ENCODE results near the gene MAD1L1. TPM values are rescaled to one million over a fixed set of nuclear protein-coding genes. Genes with fewer than 3 reads are reported as not detected.
A peak's percentile ranks its signal among the peaks of the same experiment; 100 is the strongest.

MAD1L1 gene
- total RNA-seq, 1 donor from 2014 or later: 54.0 TPM

DNA sequence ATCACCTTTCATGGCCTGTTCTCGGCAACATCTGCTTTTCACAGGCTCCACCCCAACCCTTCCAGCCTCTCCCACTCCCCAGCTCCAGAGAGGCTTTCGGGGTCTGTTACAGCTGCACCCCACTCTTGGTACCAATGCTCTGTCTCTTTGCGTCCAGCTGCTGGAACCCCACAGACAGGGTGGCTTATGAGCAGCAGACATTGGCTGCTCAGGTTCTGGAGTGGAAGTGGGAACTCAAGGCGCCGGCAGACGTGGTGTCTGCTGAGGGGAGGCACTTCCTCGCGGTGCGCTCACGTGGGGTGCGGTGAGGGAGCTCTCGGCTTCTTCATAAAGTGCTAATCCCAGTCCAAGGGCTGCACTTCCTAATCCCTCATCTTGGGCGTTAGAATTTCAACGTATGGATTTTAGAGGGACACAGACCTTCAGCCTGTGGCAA is 377.0 kb downstream of the MAD1L1 start:
- DNase-seq: no peak
- Mint-ChIP-seq H3K4me3 (no peak overlapping the region), H3K27ac (no peak overlapping the region), H3K36me3 (ENCODE audit: low read depth) (peaks cover 9% of the 10 kb centered on the region), H3K4me1 (peaks cover 12% of the 10 kb centered on the region), H3K9me3 (no peaks in the 10 kb centered on the region), H3K27me3 (no peaks in the 10 kb centered on the region)
- intact Hi-C loops (cut with micrococcal nuclease): no loop called here

- Mint-ChIP-seq H3K4me1 (peaks cover 12% of the 10 kb centered on the region), H3K27ac (no peak overlapping the region), H3K9me3 (no peaks in the 10 kb centered on the region), H3K27me3 (no peaks in the 10 kb centered on the region), H3K36me3 (ENCODE audit: low read depth) (peaks cover 9% of the 10 kb centered on the region), H3K4me3 (peak overlapping the region; percentile 11)
- intact Hi-C loops (cut with micrococcal nuclease): no loop called here
- no peak for DNase-seq
Measured at GRCh38 chr7:1854866-1855724, 377.6 kb downstream of the MAD1L1 start.

DNA sequence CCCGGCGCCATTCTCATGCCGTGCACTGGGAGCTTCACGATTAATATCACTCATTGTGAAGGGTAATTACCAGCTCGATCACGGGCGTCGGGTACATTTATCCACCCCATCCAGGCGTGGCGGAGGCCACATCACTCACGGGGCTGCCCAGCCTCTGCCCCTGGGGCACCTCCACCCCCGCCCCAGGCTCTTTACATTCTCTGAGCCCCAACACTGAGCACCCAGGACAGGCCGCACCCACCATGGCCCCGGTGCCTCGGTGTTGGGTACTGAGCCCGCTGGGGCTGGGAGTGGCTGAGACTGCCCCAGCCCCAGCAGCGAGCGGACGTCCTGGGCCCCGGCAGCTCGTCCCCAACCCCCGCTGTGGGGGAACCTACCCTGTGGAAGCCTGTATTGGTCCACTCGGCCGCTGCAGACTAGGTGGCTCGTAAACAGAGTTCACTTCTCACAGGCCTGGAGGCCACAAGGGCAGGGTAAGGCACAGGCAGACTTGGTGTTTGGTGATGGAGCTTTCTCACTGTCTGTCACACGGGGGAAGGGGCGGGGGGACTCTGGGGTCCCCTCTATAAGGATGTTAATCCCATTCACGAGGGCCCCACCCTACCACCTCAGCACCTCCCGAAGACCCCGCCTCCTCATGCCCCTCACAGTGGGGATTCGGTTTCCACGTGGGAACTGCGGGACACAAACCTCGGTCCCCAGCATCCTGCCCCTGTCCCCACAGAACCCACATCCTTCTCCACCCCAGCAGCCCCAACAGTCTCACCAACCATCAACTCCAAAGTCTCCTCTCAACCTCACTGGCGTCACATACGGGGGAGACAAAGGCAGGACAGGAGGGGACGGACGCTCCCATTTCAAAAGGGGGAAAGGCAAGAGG is 378.5 kb downstream of the MAD1L1 start:
- Mint-ChIP-seq H3K4me1 (peaks cover 12% of the 10 kb centered on the region), H3K36me3 (ENCODE audit: low read depth) (peaks cover 9% of the 10 kb centered on the region), H3K9me3 (no peaks in the 10 kb centered on the region), H3K27ac (no peak overlapping the region), H3K27me3 (no peaks in the 10 kb centered on the region), H3K4me3 (peak overlapping the region; percentile 11)
- intact Hi-C loops (cut with micrococcal nuclease): no loop called here
- peak; percentile 70 for DNase-seq

DNA sequence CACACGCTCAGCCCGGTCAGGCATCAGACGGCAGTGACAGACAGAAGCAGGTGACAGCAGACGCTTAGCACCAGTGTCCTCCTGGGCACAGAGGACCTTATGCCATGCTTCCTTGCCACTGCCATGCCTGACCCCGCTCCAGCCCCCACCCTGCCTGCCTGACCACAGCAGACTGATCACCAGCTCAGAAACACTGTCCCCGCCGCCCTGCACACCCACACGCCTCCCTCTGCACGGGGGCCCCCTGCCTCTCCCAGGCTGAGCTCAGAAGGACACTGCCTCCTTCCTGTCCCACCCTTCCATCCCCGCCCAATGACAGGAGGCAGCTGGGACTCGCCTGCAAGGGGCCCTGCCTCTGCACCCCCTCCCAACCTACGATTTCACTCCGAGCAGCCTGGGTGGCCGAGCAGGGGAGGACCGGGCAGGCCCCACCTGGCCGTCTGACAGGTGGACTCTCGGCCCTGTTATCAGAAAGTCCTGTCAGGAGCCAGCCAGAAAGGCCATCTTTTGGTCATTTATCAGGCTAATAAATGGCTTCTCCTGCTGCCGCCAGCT is 379.2 kb downstream of the MAD1L1 start:
- Mint-ChIP-seq H3K9me3 (no peaks in the 10 kb centered on the region), H3K4me3 (no peak overlapping the region)
- intact Hi-C loops (cut with micrococcal nuclease): no loop called here

GRCh38 chr7:1852517-1853430 is 380.0 kb downstream of the MAD1L1 start:
- Mint-ChIP-seq H3K4me1 (peaks cover 12% of the 10 kb centered on the region), H3K27me3 (no peaks in the 10 kb centered on the region), H3K4me3 (no peak overlapping the region), H3K27ac (no peak overlapping the region), H3K9me3 (no peaks in the 10 kb centered on the region), H3K36me3 (ENCODE audit: low read depth) (peaks cover 9% of the 10 kb centered on the region)
- no peak for DNase-seq
- intact Hi-C loops (cut with micrococcal nuclease): no loop called here

More for the DNA sequence above, 379.2 kb downstream of the MAD1L1 start:
- no peaks in the 10 kb centered on the region for H3K27me3 Mint-ChIP-seq
- no peak for DNase-seq
- H3K27ac Mint-ChIP-seq: no peak overlapping the region
- peaks cover 12% of the 10 kb centered on the region for H3K4me1 Mint-ChIP-seq
- peaks cover 9% of the 10 kb centered on the region for H3K36me3 Mint-ChIP-seq (ENCODE audit: low read depth)

DNA sequence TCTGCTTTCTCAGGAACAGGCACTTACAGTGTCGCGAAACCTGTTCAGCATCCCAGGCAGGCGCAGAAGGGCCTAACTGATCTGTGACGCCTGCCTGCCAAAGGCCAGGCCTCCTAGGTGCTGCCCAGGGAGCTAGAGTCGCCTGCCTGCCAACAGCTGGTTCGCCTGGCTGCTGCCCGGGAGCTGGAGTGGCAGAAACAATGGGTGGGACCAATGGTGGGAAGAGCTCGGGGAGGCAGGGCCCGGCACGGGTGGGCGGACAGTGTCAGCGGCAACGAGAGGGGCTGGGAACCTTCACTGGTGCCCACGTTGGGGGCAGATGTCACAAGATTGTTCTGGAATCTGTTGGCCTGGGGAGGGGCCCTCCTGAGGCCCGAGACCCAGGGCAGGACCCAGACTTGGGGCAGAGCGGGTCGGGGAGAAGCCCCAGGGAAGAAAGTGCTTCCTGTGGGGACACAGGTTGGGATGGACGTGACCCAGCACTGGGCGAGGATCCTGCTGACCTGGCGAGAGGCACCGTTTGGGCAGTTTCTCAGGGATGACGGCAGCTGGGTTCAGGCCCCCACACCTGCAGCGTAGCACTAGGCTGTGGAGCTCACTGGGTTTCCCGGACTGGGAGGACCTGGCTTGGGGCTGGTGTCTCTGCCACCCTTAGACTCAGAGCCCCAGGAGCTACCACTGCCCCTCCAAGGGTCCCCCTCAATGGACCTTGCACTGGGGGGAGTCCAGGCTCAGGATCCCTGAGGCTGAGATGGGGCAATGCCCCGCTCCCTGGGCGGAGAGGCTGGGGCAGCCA is 380.8 kb downstream of the MAD1L1 start:
- no peak overlapping the region for H3K27ac Mint-ChIP-seq
- H3K4me1 Mint-ChIP-seq: peaks cover 12% of the 10 kb centered on the region
- no peaks in the 10 kb centered on the region for H3K9me3 Mint-ChIP-seq
- H3K4me3 Mint-ChIP-seq: no peak overlapping the region
- no peak for DNase-seq
- intact Hi-C loops (cut with micrococcal nuclease): no loop called here
- no peaks in the 10 kb centered on the region for H3K27me3 Mint-ChIP-seq
- H3K36me3 Mint-ChIP-seq (ENCODE audit: low read depth): peaks cover 9% of the 10 kb centered on the region

- H3K36me3 Mint-ChIP-seq (ENCODE audit: low read depth): peaks cover 9% of the 10 kb centered on the region
- no peak overlapping the region for H3K4me3 Mint-ChIP-seq
- no peak for DNase-seq
- H3K4me1 Mint-ChIP-seq: peaks cover 12% of the 10 kb centered on the region
- H3K9me3 Mint-ChIP-seq: no peaks in the 10 kb centered on the region
- no peak overlapping the region for H3K27ac Mint-ChIP-seq
- H3K27me3 Mint-ChIP-seq: no peaks in the 10 kb centered on the region
- intact Hi-C loops (cut with micrococcal nuclease): no loop called here
Measured at GRCh38 chr7:1850976-1851571, 381.7 kb downstream of the MAD1L1 start.

GRCh38 chr7:1850111-1850975 is 382.4 kb downstream of the MAD1L1 start:
- no peak overlapping the region for H3K4me3 Mint-ChIP-seq
- peaks cover 8% of the 10 kb centered on the region for H3K4me1 Mint-ChIP-seq
- H3K27ac Mint-ChIP-seq: no peak overlapping the region
- no peak for DNase-seq
- peaks cover 6% of the 10 kb centered on the region for H3K36me3 Mint-ChIP-seq (ENCODE audit: low read depth)
- intact Hi-C loops (cut with micrococcal nuclease): no loop called here
- H3K27me3 Mint-ChIP-seq: no peaks in the 10 kb centered on the region
- no peaks in the 10 kb centered on the region for H3K9me3 Mint-ChIP-seq

- H3K4me1 Mint-ChIP-seq: peaks cover 1% of the 10 kb centered on the region
- H3K27me3 Mint-ChIP-seq: no peaks in the 10 kb centered on the region
- no peak for DNase-seq
- H3K4me3 Mint-ChIP-seq: no peak overlapping the region
- H3K36me3 Mint-ChIP-seq (ENCODE audit: low read depth): peaks cover under 1% of the 10 kb centered on the region
- H3K9me3 Mint-ChIP-seq: no peaks in the 10 kb centered on the region
- intact Hi-C loops (cut with micrococcal nuclease): no loop called here
- H3K27ac Mint-ChIP-seq: no peak overlapping the region
Measured at GRCh38 chr7:1849351-1850041, 383.2 kb downstream of the MAD1L1 start.

- Mint-ChIP-seq H3K9me3 (no peaks in the 10 kb centered on the region), H3K4me1 (no peaks in the 10 kb centered on the region), H3K27me3 (no peaks in the 10 kb centered on the region), H3K27ac (no peak overlapping the region), H3K4me3 (no peak overlapping the region), H3K36me3 (ENCODE audit: low read depth) (no peaks in the 10 kb centered on the region)
- intact Hi-C loops (cut with micrococcal nuclease): no loop called here
- DNase-seq: no peak
Measured at GRCh38 chr7:1848911-1849311, 383.8 kb downstream of the MAD1L1 start.

DNA sequence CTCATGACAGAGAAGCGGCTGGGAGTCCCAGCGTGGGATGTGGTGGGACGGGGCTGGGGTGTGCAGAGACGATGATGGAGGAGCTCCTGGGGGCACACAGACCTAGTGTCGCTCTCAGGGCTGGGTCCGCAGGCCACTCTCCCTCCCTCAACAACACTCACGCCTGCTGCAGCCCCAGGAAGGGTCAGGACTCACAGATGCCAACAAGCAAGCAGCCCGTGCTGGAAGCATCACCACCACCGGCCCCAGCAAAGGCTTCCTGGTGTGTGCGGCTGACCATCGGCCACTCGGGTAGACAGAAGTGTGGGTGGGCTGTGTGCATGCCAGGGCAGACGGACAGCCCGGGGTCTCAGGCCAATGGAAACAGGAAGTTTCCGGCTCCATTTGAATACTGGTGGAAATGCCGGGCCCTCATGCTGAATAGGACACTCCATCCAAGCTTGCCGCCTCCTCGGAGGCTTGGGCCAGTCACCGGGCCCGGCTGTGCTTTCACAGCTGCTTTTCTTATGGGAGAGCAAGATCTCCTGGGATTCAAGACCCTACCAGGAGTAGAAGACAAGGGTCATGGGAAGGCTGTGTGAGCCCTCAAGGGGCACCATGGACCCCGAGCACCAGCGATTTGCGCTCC is 384.6 kb downstream of the MAD1L1 start:
- no peaks in the 10 kb centered on the region for H3K9me3 Mint-ChIP-seq
- DNase-seq: no peak
- peaks cover under 1% of the 10 kb centered on the region for H3K36me3 Mint-ChIP-seq (ENCODE audit: low read depth)
- no peak overlapping the region for H3K4me3 Mint-ChIP-seq
- H3K27ac Mint-ChIP-seq: no peak overlapping the region
- H3K4me1 Mint-ChIP-seq: no peaks in the 10 kb centered on the region
- intact Hi-C loops (cut with micrococcal nuclease): no loop called here
- no peaks in the 10 kb centered on the region for H3K27me3 Mint-ChIP-seq
